GM10248 (cell line): Measurements from ENCODE around the gene SLC9A8.
A peak's percentile ranks its signal among the peaks of the same experiment; 100 is the strongest.

ENCODE experiments used
- CTCF ChIA-PET: fragments of 300-600 bp; sonication (Branson Sonifier 250); formaldehyde crosslinking; extraction: SDS; loops from one replicate; lab custom pipeline; 2021; ENCODE audit warnings: antibody characterized with exemption; lab: Yijun Ruan, JAX
- POLR2A ChIA-PET: fragments of 350-650 bp; sonication (Branson Sonifier 250); formaldehyde crosslinking; extraction: SDS; loops from one replicate; lab custom pipeline; 2020; ENCODE audit warnings: antibody characterized with exemption; lab: Yijun Ruan, JAX
- DNase-seq: peaks from one replicate; pipeline ENCODE4 v3.0.0; 2012; ENCODE audit errors: extremely low spot score
- CTCF ChIP-seq: IDR thresholded peaks from 2 replicates; pipeline ENCODE4 v1.5.1; 2012; ENCODE audit warnings: mild to moderate bottlenecking, low read depth; ENCODE audit errors: extremely low read depth, missing control alignments, control extremely low read depth

The SLC9A8 gene

DNA sequence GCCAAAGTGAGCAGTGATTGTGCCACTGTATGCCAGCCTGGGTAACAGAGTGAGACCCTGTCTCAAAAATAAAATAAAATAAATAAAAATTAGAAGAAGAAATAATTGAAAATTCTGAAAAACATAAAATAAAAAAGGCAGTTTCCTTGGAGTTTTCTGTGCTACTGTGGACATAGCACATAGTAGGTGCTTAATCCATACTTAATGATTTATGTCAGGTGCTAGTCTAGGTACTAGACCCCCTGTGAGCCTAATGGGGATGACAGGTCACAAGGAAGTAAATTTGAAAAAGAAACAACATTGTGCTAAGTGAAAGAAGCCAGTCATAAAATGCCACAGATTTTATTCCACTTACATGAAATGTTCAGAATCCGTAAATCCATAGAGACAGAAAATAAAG lies 9.2 kb upstream of the SLC9A8 start:
- POLR2A ChIA-PET = no interaction called here
- CTCF ChIA-PET = interaction anchor here (1.9 kb wide), 1 partner anchor 10 kb away, joined by 9 read pairs; the partner anchor contains the start of gene SLC9A8
- no peak for TF ChIP-seq CTCF
- DNase-seq = no peak

GRCh38 chr20:49804364-49804763 lies 8.3 kb upstream of the SLC9A8 start:
- ChIA-PET CTCF (no interaction called here), POLR2A (interaction anchor here (0.7 kb wide), 1 partner anchor 184 kb away, joined by 3 read pairs; no protein-coding TSS in a partner anchor)
- TF ChIP-seq CTCF = no peak
- DNase-seq = no peak

GRCh38 chr20:49805224-49805876 lies 7.3 kb upstream of the SLC9A8 start:
- CTCF ChIA-PET = interaction anchor here (1.0 kb wide), 1 partner anchor 21 kb away, joined by 3 read pairs; no protein-coding TSS in a partner anchor
- POLR2A ChIA-PET = interaction anchor here (0.6 to 0.7 kb wide), 3 partner anchors 185 to 1846 kb away, joined by 3 read pairs; no protein-coding TSS in a partner anchor
- DNase-seq = peak; percentile 41

DNA sequence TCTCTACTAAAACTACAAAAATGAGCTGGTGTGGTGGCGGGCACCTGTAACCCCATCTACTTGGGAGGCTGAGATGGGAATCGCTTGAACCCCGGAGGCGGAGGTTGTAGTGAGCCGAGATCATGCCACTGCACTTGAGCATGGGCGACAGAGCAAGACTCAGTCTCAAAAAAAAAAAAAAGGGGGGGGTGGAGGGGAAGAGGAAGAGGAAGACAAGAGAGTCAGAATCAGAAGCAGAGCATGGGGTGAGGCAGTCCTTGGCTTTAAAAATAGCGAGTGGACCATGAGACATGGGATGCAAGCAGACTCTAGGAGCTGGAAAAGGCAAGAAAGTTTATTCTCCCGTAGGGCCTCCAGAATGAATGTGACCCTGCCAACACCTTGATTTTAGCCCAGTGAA lies 3.9 kb upstream of the SLC9A8 start:
- no peak for DNase-seq
- POLR2A ChIA-PET = no interaction called here
- TF ChIP-seq CTCF = no peak
- CTCF ChIA-PET = interaction anchor here (1.8 kb wide), 1 partner anchor 62 kb away, joined by 3 read pairs; no protein-coding TSS in a partner anchor

DNA sequence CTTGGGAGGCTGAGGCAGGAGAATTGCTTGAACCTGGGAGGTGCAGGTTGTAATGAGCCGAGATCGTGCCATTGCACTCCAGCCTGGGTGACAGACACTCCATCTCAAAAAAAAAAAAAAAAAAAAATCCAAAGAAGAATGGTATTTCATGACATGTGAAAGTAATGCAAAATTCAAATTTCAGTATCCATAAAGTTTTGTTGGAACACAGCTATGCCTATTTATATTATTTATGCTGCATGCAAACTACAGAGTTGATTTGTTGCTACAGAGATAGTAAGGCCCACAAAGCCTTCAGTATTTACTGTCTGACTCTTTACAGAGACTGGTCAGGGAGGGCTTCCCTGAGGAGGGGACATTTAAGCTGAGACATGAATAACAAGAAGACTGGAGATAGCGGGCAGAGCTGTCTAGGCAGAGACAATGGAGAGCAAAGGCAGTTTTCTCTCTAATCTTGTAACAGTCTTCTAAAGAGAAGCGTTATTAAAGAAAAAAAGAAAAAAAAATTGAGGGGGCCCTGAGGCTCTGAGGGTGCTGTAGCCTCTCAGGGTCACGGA lies 2.7 kb upstream of the SLC9A8 start:
- no peak for DNase-seq
- ChIA-PET CTCF (interaction anchor here (1.8 kb wide), 1 partner anchor 63 kb away, joined by 3 read pairs; no protein-coding TSS in a partner anchor), POLR2A (interaction anchor here (0.5 kb wide), 1 partner anchor 130 kb away, joined by 3 read pairs; no protein-coding TSS in a partner anchor)
- no peak for TF ChIP-seq CTCF

DNA sequence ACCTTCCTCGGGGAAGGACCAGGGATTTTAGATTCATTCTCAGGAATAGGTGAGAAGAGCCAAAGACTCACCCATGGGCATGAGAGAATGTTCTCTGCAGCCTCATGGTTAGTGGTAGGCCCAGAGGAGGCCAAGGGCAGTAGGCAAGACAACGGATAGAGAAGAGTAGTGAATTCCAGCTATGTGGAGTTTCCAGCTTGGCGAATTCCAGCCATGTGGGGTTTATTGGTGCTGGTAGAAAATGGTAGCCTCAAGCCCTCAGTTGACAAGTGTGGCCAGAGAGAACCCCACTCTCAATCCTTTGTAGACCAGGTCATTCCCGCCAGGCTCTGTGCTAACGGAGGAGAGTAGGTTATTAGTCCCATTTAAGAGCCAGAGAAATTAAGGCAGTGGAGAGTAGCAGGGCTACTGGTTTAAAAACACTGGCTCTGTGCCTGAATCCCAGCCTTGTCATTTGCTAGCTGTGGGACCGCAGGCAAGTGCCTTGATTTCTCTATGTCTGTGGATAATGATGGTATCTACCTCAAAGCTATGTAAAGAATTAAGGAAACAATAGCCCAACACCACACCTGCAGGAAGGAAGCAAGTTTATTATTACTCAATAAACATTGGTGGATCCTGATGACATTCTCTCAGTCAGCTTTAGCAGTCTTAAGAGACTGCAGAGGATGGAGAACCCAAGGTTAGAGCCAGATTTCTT lies 2.0 kb upstream of the SLC9A8 start:
- ChIA-PET POLR2A (no interaction called here), CTCF (interaction anchor here (1.2 kb wide), 2 partner anchors 35 to 190 kb away, joined by 3 read pairs; no protein-coding TSS in a partner anchor)

More for the DNA sequence above, 2.0 kb upstream of the SLC9A8 start:
- TF ChIP-seq CTCF = no peak
- no peak for DNase-seq
